Dedifferentiated amniotic fluid mesenchymal stem cell (primary cell): ENCODE results near the gene MAP3K10.
"Not testable (repeated sequence)": the region's sequence is repeated elsewhere in the genome, so short reads cannot be mapped to it uniquely, and the experiment has no call there.

Source experiments
- DNase-seq: peaks from one replicate; pipeline ENCODE4 v3.0.0-alpha.2; 2016; ENCODE audit errors: extremely low spot score

MAP3K10 gene

DNA sequence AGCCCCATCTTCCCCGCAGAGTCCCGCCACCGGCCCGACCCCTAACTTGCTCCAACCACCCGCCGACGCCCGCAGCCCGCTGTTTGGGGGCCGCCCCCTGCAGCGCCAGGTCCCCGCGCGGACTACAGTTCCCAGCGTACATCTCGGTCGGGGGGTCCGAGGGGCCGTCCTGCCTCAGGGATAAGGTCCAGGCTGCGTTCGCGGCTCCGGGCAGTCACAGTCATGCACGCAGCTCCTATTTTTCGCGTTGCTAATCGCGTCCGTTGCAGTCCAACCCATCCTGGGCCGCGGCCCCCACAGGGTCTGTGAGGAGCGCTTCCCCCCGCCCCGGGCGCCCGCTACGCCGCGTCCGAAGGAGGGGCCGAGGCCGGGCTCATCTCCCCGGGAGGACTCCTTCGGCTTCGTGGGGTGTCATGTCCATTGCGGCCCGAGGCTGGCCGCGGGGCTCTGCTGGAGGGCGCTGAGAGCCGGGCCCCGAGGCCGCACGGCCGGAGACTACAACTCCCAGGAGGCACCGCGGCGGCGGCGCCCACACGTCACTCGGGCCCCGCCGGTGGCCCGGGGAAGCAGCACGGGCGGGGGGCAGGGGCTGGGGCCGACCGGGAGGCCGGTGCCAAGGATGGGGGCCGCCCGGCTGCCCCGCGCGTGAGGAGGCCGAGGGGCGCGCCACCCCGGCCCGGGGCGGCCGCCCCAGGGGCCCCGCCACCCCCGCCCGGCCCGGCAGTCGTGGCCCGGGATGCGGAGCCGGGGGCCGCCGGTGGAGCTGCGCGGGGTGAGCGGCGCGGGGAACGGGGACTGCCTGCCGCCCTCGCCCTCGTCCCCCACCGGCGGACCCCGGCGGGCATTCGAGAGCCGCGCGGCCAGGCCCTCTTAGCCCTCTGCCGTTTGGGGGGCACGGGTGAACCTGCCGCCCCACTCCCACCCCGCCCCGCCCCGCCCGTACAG is at the start of gene MAP3K10:
TSS of gene MAP3K10 (plus strand) at position 536 of the 945 bp plus-strand sequence. CDS start 606 bp downstream, outside the sequence.
- DNase-seq = peak; percentile 32

DNA sequence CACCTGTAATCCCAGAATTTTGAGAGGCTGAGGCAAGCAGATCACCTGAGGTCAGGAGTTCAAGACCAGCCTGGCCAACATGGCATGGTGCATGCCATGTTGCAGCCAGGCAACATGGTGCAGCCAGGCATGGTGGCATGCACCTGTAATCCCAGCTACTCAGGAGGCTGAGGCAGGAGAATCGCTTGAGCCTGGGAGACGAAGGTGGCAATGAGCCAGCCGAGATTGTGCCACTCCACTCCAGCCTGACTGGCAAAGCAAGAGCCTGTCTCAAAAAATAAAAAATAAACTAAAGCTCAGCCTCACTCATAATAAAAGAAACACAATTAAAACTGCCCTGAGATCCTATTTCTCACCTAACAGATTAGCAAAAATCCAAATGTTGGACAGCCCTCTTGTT is 49.7 kb upstream of the MAP3K10 start:
- DNase-seq = no peak

DNA sequence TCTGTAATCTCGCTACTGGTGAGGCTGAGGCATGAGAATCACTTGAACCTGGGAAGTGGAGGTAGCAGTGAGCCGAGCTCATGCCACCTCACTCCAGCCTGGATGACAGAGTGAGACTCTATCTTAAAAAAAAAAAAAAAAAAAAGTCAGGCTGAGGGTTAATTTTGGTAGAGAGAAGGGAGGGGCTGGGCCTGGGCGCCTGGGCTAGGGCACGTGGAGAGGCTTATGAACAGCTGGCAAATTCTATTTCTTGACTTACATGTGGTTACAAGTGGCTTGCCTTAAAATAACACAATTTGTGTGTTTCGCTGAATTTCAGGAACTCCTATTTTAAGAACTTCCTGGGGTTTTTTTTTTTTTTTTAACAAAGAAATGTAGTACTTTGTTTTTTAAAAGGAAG is 47.6 kb upstream of the MAP3K10 start:
- peak; percentile 22 for DNase-seq

DNA sequence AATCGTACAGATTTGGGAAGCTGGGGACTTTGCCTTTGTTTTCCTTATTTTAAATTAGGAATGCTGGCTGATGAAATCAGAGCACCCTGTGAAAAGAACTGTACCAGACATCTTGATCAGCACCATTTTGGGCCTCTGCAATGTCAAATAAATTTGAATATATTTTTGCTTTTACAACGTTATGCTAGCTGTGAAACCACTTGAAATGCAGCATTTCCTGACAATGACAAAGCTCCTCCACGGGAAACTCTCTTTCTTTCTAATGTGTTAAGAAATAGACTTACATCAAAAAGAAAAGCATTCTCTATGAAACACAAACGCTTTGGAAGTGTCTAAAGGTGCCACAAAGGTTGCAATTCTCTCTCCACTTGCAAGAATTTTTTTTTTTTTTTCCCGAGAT is 47.1 kb upstream of the MAP3K10 start:
- no peak for DNase-seq

DNA sequence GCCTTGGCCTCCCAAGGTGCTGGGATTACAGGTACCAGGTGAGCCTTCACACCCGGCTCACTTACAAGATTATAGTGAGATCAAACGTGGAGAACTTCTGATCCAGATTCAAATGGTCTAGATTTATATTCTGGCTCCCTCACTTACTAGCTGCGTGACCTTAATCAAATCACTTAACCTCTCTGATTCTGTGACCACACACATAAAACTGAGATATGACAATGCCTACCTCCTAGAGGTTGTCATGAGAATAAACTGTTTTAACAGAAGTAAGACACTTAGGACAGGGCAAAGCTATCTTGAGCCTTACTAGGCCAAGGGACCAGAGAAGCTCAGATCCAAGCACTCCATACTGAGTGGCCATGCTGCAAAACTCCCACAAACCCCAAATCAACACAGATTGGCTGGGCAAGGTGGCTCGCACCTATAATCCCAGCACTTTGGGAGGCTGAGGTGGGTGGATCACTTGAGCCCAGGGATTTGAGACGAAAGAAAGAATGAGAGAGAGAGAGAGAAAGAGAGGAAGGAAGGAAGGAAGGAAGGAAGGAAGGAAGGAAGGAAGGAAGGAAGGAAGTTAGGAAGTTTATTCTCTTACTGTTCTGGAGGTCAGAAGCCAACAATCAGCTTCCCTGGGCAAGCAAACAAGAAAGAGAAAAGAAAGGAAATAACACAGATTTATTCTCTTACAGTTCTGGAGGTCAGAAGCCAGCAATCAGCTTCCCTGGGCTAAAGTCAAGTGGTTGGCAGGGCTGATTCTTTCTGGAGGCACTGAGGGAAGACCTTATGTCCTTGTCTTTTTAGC is 46.1 kb upstream of the MAP3K10 start:
- DNase-seq = no peak

DNA sequence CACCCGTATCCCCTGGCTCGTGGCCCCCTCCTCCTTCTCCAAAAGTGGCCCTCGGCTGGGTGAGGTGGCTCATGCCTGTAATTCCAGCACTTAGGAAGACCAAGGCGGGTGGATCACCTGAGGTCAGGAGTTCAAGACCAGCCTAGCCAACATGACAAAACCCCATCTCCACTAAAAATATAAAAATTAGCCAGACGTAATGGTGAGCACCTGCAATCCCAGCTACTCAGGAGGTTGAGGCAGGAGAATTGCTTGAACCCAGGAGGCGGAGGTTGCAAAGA is 45.5 kb upstream of the MAP3K10 start:
- DNase-seq = not testable (repeated sequence)

DNA sequence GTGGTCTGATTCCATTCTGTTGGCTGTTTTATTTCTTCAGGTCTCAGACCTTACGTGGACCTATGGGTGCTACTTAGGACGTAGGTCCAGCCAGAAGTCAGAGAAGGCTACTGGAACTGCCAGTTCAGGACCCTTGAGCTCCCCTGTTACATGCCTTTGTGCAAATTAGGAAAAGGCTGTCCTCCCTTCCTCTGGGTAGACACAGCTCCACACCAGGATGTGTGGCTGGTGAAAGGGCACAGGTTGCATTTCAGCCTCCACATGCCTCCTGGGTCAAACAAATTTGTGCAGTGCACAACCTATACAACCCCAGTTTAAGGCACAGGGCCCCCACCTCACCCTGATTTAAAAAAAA is 43.9 kb upstream of the MAP3K10 start:
- DNase-seq = no peak

DNA sequence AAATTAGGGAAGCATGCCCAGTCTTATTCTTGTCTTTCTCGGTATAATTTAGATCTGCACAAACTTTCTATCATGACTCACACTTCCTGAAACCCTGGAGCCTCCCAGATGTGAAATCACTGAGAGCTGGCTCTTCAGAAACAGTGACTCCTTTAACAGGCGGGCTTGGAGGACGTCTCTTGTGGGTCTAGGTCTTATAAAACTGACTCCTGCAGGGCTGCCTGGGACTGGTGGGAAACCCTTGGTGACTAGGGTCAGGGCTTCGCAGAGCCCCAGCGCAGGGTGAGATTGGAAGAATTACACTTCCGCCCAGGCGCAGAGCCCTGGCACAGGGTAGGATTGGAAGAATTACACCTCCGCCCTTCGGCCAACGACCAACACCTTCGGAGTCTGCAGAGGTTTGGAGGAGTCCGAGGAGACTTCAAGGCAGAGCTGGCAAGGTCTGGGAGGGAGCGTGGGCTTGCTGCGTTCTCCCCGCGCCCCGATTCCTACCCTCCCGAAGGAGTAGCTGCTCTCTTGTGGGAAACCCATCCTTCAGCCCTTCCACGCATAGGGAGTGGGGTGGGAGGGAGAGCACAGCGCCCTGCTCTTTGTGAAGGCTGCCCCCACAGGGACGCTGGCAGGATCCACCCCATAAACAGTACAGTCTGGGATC is 43.4 kb upstream of the MAP3K10 start:
- peak; percentile 75 for DNase-seq

DNA sequence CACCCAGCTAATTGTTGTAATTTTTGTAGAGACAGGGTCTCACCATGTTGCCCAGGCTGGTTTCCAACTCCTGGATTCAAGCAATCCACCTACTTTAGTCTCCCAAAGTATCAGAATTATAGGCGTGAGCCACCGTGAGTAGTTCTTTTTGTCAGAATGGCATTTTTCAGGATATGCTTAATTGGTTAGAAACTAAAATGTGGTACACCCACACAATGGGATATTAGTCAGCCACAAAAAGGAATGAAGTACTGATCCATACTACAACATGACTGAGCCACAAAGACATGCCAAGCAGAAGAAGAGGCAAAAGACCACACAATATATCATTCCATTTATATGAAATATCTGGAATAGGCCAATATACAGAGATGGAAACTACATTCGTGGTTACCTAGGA is 41.7 kb upstream of the MAP3K10 start:
- DNase-seq = no peak

DNA sequence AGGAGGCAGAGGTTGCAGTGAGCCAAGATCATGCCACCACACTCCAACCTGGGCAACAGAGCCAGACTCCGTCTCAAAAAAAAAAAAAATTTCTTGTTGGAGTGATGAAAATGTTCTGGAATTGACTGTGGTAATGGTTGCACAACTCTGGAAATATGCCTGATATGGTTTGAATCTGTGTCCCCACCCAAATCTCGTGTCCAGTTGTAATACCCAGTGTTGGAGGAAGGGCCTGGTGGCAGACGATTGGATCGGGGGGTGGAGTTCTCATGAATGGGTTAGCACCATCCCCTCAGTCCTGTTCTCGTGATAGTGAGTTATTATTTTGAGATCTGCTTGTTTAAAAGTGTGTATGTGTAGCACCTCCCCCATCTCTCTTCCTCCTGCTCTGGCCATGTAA is 41.1 kb upstream of the MAP3K10 start:
- DNase-seq = peak; percentile 29

DNA sequence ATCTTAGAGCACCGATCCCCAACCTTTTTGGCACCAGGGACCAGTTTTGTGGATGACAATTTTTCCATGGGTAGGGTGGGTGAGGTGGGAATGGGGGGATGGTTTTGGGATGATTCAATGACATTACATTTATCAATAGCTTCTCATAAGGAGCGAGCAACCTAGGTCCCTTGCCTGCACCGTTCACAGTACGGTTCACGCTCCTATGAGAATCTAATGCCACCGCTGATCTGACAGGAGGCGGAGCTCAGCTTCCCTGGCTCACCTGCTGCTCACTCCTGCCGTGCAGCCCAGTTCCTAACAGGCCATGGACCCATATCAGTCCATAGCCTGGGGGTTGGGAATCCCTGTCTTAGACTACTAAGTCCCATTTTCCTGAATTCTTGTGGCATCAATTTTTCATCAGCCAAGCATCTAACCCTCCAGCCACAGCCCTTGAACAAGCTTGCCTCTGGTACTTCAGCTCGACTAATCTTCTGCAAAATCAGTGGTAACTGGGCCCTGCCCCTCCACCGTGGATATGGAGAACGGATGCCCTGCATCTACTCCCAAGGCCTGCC is 37.0 kb upstream of the MAP3K10 start:
- DNase-seq = no peak

DNA sequence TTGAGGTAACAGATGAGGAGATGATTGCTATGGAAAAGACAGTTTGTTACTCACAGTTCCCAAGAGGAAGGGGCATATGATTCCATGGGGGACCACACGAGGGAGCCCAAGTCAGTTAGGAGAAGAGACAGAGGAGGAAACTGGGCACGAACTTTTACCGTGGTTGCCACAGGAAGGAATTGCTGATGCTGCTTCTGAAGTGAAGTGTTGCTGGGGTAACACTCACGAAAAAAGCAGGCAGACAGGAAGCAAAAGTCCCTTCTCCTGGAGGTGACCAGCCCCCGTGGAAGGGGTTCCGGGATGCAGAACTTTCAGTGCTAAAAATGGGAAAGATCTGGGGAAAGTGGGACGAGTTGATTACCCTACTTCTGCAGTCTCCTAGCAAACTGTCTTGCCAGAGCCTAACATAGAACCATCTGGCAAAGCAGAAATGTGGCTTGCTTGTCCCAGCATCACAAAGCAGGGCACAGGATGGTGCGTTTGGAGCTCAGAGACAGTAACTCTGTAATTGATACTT is 35.4 kb upstream of the MAP3K10 start:
- DNase-seq = no peak

DNA sequence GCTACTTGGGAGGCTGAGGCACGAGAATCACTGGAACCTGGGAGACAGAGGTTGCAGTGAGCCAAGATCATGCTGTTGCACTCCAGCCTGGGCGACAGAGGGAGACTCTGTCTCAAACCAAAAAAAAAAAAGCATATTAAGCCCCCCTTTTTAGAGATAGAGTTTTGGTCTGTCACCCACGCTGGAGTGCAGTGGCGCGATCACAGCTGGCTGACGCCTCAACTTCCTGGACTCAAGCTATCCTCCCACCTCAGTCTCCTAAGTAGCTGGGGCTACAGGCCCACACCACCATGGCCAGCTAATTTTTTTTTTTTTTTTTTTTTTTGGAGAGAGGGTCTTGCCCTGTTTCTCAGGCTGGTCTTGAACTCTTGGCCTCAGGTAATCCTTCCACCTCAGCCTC is 34.2 kb upstream of the MAP3K10 start:
- DNase-seq = no peak

DNA sequence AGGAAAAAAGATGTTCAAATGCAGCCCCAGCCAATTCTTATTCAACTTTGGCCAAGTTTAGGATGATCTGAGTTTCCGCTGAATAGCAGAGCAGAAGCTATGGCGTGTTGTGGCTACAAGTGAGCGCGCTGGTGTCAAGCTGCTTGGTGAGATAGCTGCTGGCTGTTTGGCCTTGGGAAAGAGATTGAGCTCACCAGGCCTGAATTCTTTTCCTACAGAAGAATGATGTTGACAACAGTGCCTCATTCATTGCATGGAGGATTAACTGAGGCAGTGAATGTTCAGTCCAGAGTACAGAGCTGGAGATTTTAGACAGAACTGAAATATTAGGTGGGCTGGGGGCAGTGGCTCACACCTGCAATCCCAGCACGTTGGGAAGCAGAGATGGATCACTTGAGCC is 31.5 kb upstream of the MAP3K10 start:
- DNase-seq = no peak

DNA sequence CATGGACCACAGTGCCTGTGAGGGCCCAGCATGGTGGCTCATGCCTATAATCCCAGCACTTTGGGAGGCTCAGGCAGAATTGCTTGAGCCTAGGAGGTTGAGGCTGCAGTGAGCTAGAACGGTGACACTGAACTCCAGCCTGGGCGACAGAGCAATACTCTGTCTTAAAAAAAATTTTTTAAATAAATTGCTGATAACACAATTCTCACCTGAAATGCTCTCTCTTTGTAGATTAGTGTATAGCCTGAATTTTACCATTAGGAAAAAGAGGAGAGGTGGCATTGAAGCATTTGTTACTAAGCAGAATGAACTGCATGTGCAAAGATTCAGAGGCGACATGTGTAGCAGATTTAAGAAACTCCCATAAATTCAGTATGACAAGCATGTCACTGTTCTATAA is 29.1 kb upstream of the MAP3K10 start:
- DNase-seq = no peak

DNA sequence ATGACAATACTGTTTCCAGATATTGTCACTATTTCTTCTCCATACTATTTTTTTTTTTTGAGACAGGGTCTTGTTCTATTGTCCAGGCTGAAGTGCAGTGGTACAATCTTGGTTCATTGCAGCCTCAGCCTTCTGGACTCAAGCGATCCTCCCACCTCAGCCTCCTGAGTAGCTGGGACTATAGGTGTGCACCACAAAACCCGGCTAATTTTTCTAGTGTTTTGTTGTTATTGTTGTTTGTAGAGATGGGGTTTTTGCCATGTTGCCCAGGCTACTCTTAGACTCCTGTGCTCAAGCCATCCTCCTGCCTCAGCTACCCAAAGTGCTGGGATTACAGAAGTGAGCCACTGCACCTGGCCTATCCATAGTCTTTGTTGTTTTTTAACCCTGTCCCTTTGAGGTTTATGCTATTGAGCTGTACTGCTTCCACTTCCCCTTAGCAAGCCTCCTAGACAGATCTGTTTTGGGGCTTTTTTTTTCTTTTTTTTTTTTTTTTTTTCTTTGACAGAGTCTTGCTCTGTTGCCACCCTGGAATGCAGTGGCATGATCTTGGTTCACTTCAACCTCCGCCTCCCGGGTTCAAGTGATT is 27.6 kb upstream of the MAP3K10 start:
- no peak for DNase-seq

DNA sequence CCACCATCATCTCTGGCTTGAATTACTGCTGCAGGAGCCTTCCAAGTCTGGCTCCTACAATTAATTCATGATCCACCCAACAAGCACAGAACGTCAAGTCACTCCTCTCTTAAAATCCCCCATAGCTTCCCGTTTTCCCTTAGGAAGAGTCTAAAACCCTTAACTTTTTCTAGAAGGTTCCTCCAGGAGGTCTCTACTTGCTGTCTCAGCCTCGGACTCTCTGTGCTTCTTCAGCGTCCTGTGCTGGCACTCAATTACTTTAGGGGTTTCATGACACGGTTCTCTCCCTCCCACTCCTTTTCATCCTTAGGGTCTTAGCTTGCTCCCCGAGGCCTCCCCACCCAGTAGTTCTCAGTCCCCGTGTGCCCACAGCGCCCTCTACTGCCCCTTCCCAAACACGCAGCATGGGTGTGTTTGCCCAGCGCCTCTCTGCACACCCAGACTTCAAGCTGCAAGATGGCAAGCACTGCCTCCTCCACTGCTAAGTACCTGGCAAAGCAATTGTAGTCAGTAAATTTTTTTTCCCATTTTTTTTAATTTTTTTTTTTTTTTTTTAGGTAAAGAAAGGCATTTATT is 25.8 kb upstream of the MAP3K10 start:
- no peak for DNase-seq

DNA sequence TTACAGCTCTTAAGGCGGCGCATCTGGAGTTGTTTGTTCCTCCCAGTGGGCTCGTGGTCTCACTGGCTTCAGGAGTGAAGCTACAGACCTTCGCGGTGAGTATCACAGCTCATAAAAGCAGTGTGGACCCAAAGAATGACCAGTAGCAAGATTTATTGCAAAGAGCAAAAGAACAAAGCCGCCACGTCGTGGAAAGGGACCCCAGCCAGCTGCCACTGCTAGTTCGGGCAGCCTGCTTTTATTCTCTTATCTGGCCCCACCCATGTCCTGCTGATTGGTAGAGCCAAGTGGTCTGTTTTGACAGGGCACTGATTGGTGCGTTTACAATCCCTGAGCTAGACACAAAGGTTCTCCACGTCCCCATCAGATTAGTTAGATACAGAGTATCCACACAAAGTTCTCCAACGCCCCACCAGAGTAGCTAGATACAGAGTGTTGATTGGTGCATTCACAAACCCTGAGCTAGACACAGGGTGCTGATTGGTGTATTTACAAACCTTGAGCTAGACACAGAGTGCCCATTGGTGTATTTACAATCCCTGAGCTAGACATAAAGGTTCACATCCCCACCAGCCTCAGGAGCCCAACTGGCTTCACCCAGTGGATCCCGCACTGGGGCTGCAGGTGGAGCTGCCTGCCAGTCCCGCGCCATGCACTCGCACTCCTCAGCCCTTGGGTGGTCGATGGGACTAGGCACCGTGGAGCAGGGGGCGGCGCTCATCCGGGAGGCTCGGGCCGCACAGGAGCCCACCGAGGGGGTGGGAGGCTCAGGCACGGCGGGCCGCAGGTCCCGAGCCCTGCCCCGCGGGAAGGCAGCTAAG is 21.5 kb upstream of the MAP3K10 start:
- not testable (repeated sequence) for DNase-seq

DNA sequence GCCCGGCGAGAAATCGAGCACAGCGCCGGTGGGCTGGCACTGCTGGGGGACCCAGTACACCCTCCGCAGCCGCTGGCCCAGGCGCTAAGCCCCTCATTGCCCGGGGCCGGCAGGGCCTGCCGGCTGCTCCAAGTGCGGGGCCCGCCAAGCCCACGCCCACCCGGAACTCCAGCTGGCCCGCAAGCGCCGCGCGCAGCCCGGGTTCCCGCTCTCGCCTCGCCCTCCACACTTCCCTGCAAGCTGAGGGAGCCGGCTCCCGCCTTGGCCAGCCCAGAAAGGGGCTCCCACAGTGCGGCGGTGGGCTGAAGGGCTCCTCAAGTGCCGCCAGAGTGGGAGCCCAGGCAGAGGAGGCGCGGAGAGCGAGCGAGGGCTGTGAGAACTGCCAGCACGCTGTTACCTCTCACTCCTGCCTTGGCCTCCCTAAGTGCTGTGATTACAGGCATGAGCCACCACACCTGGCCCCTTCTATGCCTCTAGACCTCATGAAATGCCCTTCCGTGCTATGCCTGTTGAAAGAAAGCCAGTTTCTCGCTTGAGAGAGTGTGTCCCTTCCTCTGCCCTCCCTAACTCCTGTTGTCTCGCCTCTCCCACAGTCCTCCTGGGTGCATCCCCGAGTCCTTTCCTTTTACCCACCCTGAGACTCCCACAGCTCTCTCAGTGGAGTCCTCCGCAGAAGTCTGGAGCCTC is 20.8 kb upstream of the MAP3K10 start:
- DNase-seq = not testable (repeated sequence)

DNA sequence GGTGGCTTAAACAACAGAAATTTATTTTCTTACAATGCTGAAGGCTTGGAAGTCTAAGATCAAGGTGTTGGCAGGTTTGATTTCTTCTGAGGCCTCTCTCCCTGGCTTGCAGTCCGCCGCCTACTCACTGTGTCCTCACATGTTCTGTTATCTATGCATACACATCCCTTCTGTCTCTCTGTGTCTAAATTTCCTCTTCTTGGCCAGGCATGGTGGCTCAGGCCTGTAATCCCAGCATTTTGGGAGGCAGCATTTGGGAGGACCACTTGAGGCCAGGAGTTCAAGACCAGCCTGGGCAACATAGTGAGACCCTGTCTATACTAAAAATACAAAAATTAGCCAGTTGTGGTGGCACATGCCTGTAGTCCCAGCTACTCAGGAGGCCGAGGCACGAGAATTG is 19.9 kb upstream of the MAP3K10 start:
- not testable (repeated sequence) for DNase-seq
